Right ventricle myocardium superior (tissue), 1 donor: ENCODE results near the gene ESRRB. TPM values are rescaled to one million over a fixed set of nuclear protein-coding genes. Genes with fewer than 3 reads are reported as not detected.
A peak's percentile ranks its signal among the peaks of the same experiment; 100 is the strongest.

Experiments
- ATAC-seq: fragments of 200-7000 bp; cut with Tn5 transposase; one replicate; pipeline ENCODE4 v1.9.1; 2020; ENCODE audit warnings: mild to moderate bottlenecking; ENCODE audit not compliant: poor library complexity
- DNase-seq: peaks from one replicate; pipeline ENCODE4 v3.0.0-alpha.2; 2020
- intact Hi-C: fragments of 100-400 bp; cut with DNase I; formaldehyde crosslinking; loops from one replicate; pipeline ENCODE4 v1.11.2; 2022
- long read RNA-seq: library from polyadenylated mRNA; unstranded; transcript quantifications from one replicate; pipeline ENCODE4 v2.0.0, GENCODE V29; 2021
- total RNA-seq: library from RNA; stranded (reverse); fragmentation: NEBNext Ultra II Directional; extraction: Animal tissue kit (Norgen Biotek cat#: 25700); gene quantifications from one replicate; pipeline ENCODE4 v1.2.1, GENCODE V29; 2021
- donor health status: DM: no; HTN: yes; CAD: no; lungs with severe emphysema.

ESRRB gene
- total RNA-seq = 2.2 TPM
- long read RNA-seq, partial matches to known transcripts = 0 of 3 reads
- long read RNA-seq, other reads (novel, unspliced or antisense) = 1 of 3 reads

GRCh38 chr14:76375947-76376404 lies at the start of gene ESRRB:
TSS of gene ESRRB (plus strand) at chr14:76376137. CDS start at chr14:76376402, 265 bp downstream.
- no peak for DNase-seq
- ATAC-seq = no peak
- intact Hi-C loops = no loop called here

- ATAC-seq (no peak), DNase-seq (no peak)
- intact Hi-C loops = no loop called here
Measured at GRCh38 chr14:76326918-76327689, 48.8 kb upstream of the ESRRB start.

- peak; percentile 32 for ATAC-seq
Measured at GRCh38 chr14:76328457-76329137, 47.3 kb upstream of the ESRRB start.

GRCh38 chr14:76329154-76329928 lies 46.6 kb upstream of the ESRRB start:
- intact Hi-C loops = no loop called here
- DNase-seq = no peak
- ATAC-seq = peak; percentile 24

More at GRCh38 chr14:76328457-76329137, 47.3 kb upstream of the ESRRB start:
- intact Hi-C loops = no loop called here
- no peak for DNase-seq

GRCh38 chr14:76329951-76330350 lies 46.0 kb upstream of the ESRRB start:
- no peak for ATAC-seq
- intact Hi-C loops = no loop called here
- DNase-seq = no peak

- no peak for DNase-seq
- intact Hi-C loops = no loop called here
- ATAC-seq = no peak
Measured at GRCh38 chr14:76330411-76331327, 45.3 kb upstream of the ESRRB start.

GRCh38 chr14:76331328-76332011 lies 44.5 kb upstream of the ESRRB start:
- intact Hi-C loops = no loop called here
- no peak for DNase-seq
- no peak for ATAC-seq

GRCh38 chr14:76333664-76334063 lies 42.3 kb upstream of the ESRRB start:
- intact Hi-C loops = no loop called here
- DNase-seq (no peak), ATAC-seq (no peak)

GRCh38 chr14:76334316-76334715 lies 41.6 kb upstream of the ESRRB start:
- no peak for ATAC-seq
- DNase-seq = no peak
- intact Hi-C loops = no loop called here

GRCh38 chr14:76336876-76337275 lies 39.1 kb upstream of the ESRRB start:
- DNase-seq = no peak
- intact Hi-C loops = no loop called here
- no peak for ATAC-seq

GRCh38 chr14:76337635-76338545 lies 38.0 kb upstream of the ESRRB start:
- ATAC-seq (no peak), DNase-seq (no peak)
- intact Hi-C loops = no loop called here

GRCh38 chr14:76339728-76340615 lies 36.0 kb upstream of the ESRRB start:
- ATAC-seq = no peak
- intact Hi-C loops = no loop called here

GRCh38 chr14:76343386-76343785 lies 32.6 kb upstream of the ESRRB start:
- DNase-seq = no peak
- intact Hi-C loops = no loop called here

More at GRCh38 chr14:76339728-76340615, 36.0 kb upstream of the ESRRB start:
- no peak for DNase-seq

GRCh38 chr14:76346391-76347160 lies 29.4 kb upstream of the ESRRB start:
- intact Hi-C loops = no loop called here
- ATAC-seq (no peak), DNase-seq (no peak)

More at GRCh38 chr14:76343386-76343785, 32.6 kb upstream of the ESRRB start:
- no peak for ATAC-seq

- DNase-seq = no peak
- intact Hi-C loops = no loop called here
- peak; percentile 19 for ATAC-seq
Measured at GRCh38 chr14:76348898-76349297, 27.0 kb upstream of the ESRRB start.
